ENCODE data around the gene HAPSTR1.

- TF ChIP-seq POLR2AphosphoS5 (IDR thresholded peaks at IDR 0.05) (no peak), POLR2A (IDR thresholded peaks at IDR 0.05) (no peak)
- TF ChIP-seq, protein P1, sequence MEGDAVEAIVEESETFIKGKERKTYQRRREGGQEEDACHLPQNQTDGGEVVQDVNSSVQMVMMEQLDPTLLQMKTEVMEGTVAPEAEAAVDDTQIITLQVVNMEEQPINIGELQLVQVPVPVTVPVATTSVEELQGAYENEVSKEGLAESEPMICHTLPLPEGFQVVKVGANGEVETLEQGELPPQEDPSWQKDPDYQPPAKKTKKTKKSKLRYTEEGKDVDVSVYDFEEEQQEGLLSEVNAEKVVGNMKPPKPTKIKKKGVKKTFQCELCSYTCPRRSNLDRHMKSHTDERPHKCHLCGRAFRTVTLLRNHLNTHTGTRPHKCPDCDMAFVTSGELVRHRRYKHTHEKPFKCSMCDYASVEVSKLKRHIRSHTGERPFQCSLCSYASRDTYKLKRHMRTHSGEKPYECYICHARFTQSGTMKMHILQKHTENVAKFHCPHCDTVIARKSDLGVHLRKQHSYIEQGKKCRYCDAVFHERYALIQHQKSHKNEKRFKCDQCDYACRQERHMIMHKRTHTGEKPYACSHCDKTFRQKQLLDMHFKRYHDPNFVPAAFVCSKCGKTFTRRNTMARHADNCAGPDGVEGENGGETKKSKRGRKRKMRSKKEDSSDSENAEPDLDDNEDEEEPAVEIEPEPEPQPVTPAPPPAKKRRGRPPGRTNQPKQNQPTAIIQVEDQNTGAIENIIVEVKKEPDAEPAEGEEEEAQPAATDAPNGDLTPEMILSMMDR (IDR thresholded peaks at IDR 0.05 in 8 of 11, conservative IDR thresholded peaks at IDR 0.05 in 3 of 11): peak in 4 of 11 experiments; percentile 39 to 51 (median 45)
These were observed 41.2 kb upstream of the HAPSTR1 start for GRCh38 chr16:9050102-9050830.

All from spleen (tissue), 7 donors.